Mucosa of gallbladder (tissue), 1 donor: ENCODE data around the gene PBX2. TPM values are rescaled to one million over a fixed set of nuclear protein-coding genes. Genes with fewer than 3 reads are reported as not detected.
"Not testable (repeated sequence)": the region's sequence is repeated elsewhere in the genome, so short reads cannot be mapped to it uniquely, and the experiment has no call there.

Experiments used
- DNase-seq: peaks from one replicate; pipeline ENCODE4 v3.0.0-alpha.2; 2020; ENCODE audit warnings: low spot score
- total RNA-seq: library from RNA; stranded (reverse); gene quantifications from one replicate; pipeline ENCODE4 v1.2.1, GENCODE V29; 2021
- donor health status: DM: no; HTN: no; CAD: no.

Gene PBX2
- total RNA-seq, 1 donor from 2014 or later, result 95.0 TPM

DNA sequence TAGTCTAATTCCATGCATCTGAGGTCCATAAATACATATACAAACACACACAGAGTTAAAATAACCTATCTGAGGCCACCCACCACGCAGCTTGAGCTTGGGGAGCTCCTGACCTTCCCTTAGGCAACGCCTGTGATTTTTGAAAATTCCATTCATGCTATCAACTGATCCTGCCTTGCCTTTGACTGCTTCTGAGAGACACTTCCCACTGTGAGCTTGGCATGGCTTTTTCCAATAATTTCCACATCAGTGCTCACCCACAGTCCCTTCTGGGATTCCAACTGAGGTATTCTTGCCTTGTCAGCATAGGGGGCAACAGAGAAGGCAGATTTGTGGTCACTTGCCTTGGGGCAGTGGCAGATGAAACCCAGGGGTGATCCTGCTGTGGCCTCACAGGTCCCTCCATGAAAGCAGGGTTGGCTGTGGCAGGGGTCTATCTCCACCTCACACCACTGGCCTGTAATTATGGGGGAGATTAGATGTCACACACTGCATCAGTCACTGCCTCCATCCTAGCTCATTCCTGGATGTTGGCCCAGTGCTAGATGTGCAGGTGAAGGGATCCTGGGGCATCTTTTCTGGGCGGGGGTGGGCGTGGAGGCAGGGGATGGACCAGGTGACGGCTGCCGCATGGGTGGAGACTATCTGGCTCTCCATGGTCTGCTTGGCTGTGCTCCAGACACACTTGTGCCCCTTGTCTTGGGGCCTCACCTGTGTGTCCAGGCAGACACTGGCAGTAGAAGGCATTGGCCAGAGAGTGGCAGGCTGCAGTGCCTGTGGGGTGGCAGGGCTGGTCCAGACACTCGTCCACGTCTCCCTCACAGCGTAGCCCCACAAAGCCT lies 13.6 kb upstream of the PBX2 start:
- no peak for DNase-seq

DNA sequence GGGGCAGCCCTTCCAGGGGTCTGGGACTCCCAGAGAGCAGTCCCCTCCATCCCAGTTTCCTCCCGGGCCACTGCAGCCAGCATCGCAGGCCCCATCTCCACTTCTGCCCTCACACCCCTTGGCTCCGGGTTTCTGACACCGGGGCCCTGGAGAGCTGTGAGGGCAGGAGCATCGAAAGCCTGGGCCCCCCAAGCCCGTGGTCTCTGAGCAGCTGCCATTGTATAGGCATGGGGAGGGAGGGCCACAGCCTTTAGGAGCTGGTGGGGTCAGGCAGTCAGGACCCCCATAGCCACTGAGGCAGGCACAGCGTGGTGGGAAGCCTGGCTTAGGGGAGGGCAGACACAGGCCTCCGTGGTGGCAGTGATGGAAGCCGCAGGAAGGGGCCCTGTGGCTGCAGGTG lies 12.2 kb upstream of the PBX2 start:
- no peak for DNase-seq

DNA sequence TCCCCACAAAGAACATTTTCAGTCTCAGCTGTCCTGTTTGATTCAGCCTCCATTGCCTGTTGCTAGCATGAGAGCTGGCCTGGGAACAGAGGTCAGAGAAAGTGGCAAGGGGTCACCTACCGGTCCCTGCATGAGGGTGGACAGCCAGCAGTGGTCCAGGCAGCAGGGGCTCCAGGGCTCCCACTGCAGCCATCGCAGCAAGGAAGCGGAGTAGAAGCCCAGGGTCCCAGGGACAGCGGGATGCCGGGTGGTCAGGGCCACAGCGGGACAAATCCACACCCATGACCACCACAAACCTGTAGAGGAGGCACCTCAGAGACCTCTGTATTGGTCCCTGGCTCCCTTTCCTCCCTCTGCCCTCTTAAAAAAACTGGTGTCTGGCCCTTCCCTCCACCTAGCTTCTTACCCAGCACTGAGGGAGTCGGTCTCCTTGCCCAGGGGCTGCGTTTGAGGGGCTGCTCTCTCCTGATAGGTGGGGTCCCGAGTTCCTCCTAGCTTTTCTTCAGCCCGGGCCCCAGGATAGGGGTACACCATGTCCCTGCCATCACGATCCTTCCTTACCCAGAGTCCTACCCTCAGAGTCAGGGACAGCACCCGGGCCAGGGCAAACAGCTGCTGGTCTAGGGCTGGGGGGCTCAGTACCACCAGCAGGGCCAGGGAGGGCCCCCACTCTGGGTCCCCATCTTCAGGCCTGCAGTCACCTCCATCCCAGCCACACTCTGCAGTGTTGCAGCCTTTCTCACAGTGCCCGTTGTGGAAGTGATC lies 10.9 kb upstream of the PBX2 start:
- DNase-seq, result no peak

DNA sequence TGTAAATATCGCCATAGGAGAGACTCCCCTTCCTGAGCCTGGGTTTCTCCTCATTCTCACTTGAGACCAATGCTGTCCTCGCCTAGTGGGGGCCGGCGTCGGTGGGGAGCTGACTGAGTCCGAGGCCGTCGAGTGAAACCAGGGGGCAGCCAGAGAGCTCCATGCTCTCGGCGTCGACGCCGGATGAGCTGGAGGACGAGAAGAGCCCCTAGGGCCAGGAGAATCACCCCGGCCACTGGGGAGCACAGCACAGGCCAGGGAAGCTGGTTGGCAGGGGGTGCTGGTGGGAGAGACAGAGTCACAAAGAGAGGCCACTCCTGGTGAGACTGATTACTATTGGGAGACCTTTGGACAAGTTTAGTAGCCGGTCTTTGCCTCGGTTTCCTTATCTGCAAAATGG lies 8.9 kb upstream of the PBX2 start:
- no peak for DNase-seq

DNA sequence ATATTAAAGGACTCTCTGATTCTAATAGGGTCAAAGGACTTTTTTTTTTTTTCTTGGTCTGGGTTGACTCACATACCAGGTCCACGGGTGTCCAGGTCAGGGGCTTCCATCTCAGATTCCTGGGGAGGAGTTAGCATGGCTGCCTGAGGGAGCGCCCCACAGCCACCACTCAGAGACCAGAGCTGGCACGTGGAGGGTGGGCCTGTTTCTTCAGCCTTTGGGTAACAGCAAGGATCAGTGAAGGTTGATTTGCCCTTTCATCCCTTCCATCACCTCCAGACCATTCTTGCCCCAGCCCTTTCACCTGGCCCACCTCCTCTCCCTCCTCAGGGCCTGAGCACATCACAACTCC lies 8.3 kb upstream of the PBX2 start:
- DNase-seq, result no peak

DNA sequence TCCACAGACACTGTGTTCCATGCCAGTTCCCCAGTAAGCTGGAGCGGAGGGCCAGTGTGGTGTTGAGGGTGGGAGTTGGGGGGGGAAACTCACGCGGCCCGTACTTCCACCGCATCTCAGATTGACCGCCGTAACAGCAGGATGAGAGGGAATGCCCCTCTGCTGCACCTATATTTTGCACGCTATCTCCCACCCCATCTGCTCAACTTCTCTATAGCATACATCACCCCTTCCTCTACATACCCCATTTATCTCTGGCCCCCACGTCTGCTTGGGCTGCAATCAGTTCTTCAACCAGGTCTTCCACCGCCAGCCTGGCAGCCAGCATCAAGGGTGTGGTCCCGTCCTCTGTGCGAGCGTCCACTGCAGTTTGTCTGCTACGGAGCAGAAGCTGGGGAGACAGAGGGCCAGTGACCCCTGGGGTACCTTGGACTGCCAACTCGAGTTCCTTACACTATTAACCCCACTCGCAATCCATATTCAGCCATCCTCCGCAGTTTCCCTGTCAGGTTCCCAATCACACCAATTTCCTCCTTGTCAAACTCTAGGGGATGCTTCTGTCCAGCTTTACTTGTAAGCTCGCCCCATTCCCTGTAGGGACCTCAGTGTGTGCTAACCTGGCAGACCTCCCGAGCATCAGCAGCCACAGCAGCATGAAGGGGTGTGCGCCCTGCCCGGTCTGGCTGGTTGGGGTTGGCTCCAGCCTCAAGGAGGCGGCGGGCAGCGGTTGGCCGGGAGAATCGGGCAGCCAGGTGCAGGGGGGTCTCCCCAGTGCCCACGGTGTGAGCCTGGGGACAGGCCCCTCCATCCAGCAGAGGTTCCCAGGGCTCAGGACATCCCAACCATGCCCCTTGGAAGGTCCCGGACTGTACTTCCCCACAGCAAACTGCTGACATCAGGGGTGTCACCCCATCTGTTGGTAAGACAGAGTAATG lies 6.9 kb upstream of the PBX2 start:
- DNase-seq, result no peak

DNA sequence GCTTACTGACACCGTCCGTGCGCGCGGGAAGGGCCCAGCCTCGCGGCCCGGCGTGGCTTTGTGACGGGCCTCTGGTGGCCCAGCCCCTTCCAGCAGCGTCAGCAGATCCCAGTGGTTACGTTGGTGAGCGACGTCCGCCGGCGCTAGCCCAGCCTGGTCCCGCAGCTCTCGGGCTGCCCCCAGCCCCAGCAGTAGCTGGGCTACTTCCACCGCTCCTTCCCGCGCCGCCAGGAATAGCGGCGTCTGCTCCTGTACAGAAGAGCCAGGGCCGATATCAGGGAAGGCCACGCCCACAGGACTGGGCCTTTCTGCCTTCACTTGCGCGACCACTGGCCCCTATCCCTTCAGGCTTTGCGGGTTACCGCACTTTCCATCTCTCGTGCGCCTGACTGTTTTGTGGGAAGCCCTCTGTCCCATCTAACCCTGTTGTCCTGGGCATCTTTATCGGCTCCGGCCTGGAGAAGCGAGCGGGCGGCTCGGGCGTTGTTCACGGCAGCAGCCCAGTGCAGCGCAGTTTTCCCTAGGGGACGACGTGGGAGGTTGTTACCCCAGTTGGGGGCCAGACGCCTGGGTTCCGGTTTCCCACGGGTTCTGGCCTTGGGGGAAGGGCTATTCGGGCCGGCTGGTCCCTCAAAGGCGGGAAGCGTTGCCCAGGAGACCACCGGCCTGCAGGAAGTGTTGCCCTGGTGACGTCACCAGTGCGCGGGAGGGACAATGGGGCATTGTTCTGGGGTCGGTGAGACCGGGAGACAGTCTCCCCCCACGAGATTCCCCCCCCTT lies 6.1 kb upstream of the PBX2 start:
- peak; percentile 87 for DNase-seq

DNA sequence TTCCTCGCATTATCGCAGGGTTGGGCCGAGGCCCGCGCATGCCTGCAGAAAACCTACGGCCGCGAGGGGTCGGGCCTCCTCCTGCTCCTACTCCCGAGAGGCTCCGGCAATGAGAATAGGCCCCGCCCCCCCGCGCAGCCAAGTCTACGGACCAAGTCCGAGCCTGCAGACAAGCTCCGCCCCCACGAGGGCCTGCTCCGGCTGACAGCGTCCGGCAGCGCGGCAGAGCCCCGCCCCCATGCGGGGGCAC lies 5.6 kb upstream of the PBX2 start:
- peak; percentile 100 for DNase-seq

DNA sequence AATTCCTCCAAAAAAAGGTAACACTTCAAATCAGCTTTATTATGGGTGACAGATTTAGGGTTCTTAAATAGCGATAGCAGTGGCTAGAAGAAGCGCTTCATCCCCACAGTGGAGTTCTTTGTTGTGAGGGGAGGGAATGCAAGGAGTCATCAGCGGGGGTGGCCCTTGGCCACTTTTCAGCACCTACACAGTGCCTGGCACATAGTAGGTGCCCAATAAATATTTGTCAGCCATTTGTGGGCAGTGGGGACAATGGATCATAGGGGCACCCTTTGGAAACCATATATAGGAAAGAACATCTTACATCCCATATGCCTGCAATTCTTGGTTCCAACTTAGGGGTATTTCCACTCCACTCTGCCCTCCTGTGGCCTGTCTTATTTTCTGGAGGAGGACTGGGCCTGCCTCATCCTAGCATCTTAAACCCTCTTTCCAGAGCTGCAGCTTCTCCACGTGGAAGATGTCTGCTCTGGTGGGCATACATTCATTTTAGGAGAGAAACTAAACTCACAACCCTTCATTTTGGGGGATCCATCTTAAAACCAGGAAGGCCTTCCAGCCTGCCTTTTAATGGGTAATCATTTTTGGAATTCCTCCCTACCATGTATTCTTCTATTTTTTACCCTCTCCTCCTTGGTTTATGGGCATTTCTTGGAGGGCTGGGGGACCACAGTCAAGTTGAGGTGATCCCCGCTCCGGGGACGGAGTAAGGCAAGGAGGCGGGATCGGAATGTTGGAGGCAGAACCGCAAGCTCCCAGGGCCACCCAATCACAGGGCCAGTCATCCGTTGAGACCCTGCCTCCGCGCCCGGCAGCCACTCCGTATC lies 5.0 kb upstream of the PBX2 start:
- DNase-seq, result no peak

DNA sequence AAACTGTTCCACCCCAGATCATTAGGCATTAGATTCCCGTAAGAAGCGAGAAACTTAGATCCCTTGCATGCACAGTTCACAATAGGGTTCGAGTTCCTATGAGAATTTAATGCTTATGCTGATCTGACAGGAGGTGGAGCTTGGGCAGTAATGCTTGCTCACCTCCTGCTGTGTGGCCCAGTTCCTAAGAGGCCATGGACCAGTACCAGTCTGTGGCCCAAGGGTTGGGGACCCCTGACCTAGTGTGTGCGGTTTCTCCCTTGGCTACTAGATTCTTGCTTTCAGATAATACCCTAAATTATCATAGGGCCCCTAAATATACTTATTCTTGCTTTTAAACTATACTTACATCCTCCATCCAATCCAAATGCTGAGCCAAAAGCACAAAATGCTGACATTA lies 4.4 kb upstream of the PBX2 start:
- no peak for DNase-seq

DNA sequence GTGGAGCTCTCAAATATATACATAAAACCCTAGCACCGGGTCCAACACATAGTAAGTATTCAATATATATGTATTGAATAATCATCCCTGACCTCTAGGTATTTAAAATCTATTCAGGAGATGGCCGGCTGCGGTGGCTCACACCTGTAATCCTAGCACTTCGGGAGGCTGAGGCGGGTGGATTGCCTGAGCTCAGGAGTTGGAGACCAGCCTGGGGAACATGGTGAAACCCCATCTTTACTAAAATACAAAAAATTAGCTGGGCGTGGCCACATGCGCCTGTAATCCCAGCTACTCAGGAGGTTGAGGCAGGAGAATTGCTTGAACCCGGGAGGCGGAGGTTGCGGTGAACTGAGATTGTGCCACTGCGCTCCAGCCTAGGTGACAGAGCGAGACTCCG lies 3.1 kb upstream of the PBX2 start:
- not testable (repeated sequence) for DNase-seq

DNA sequence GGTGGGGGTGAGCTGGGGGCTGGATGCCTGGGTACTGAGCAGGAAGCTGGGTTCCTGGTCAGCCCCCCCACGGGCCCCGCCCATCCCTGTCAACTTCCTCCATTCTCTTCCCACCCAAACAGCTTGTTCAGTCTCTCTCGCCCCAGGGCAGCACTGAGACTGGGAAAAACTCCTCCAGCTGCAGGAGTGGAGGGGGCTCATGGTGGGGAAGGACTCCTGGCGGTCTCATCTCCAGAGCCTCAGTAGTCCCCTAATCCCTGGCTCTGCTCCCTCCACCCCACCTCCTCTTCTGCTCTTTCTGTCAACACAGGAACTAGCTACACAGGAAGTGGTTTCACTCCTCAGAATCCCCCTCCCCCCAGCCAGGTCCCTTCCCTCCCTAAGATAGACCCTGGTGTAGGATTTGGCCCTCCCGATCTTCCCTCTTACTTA lies 2.6 kb upstream of the PBX2 start, which contains the start of gene GPSM3:
Gene GPSM3, minus strand, starts transcription at position 36 of the 432 bp plus-strand sequence. CDS start 130 bp downstream, outside the sequence.
- no peak for DNase-seq

DNA sequence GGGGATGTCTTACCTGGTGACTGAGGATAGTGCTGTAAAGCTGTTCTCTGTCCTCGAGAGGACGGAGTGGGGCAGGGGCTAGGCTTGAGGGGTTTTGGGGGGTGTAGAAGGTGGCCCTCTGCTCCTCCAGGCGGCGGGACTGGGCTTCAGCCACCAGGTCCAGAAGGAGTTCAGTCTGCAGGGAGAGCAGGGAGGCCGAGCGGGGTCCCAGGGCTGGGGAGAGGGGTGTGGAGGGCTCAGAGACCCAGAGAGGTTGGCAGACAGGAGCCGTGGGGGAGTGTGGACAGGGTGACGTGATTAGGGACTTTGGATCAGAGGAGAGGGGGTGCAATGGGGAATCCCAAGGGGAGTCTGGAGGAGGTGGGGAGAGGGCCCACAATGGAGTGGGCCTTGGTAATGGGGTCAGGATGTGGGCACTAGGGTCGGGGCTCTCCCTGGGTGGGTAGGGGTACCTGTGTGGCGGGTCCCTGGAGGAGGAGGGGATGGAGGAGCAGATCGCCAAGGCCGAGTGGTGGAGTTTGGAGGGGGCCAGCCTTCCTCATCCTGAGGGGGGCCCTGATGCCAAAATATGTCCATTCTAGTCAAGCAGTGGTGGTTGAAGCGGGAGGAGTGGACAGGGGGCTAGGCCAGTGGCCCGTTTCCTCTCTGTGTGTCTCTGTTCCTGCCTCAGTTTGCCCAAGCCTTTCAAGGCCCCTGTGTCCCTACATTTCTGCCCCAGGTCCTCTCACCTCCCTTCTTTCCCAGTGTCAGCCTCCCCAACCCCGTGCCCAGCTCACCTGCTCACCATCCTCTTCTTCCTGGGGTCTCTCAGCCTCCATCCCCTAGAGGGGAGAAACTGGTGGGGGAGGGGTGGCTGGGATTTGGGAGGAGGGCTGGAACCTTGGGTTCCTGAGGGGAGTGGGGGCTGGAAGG lies 1.9 kb upstream of the PBX2 start:
- no peak for DNase-seq

DNA sequence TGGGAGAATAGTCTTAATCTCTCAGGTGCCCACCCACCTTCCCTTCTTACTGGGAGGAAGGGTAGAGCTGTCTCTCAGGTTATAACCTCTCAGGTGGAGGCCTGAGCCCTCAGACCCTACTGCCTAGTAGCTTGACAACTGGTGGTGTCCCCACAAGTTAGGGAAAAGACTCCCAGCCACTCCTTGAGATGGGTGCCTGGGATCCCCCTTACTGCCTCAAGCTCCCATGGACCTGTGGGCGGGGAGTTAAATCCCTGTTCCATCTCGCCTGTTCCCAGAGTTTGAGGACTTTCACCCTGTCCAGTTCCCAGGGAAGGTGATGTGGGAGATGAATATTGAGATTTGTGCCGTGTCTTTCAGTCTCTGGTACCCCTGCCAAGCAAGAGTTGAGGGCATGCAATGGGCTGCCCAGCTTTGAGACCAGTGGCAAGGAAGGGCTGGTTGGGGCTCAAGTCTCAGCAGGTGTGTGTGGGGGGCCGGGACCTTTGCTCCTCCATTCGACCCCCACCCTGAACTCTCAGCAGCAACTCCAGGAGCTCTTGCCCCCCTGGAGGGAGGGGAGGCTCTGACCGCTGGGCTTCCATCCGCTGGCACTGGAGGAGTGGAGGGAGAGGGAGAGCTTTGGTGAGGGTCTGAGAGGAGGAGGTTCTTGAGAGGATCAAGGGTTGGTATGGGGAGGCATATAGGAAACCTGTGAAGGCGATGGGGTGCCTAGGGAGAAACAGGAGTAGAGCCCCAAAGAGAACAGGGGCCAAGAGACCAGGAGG lies 1.1 kb upstream of the PBX2 start:
- no peak for DNase-seq

DNA sequence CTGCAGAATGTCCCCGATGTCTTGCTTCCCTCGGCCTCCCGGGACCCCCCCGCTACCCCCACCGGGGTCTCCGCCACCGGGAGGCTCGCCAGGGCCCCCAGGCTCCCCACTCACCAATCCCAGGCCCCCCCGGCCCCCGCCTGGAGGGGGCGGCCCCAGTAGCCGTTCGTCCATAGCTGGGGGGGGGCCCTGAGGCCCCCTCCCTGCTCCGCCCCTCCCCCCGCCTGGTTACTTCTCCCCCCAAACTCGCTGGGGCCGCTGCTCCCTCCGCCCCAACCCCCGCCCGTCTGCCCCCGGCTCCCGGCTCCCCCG lies 304 bp downstream of the PBX2 start:
- DNase-seq, result no peak

DNA sequence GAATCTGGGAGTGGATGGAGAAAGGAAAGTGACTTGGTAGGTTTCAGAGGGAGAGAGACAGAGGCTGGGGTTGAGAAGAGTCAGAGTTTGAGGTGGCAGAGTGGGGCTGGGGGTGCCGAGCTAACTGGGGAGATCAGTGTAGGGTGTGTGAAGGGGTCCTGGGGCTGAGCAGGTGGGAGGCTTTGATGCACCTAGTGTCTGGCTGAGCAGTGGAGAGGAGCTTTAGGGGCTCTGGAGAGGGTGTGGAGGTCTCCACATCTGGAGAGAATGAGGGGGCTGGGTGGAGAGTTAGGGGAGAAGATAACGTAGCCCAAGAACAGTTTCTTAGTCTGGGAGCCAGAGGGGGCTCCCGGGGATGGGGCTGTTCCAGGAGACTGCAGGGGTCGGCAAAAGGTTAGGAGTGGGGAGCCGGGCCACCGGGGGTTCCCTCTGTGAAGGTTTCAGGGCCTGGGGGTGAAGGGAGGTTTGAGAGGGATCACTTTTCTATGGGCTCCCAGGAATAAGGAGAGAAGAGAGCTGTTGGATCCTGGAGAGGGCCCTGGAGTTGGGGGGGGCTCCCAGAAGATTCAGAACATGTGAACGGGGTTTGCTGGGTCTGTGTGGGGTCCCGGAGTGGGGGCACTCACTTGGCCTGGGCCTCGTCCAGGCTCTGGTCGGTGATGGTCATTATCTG lies 797 bp downstream of the PBX2 start:
- DNase-seq, result no peak

DNA sequence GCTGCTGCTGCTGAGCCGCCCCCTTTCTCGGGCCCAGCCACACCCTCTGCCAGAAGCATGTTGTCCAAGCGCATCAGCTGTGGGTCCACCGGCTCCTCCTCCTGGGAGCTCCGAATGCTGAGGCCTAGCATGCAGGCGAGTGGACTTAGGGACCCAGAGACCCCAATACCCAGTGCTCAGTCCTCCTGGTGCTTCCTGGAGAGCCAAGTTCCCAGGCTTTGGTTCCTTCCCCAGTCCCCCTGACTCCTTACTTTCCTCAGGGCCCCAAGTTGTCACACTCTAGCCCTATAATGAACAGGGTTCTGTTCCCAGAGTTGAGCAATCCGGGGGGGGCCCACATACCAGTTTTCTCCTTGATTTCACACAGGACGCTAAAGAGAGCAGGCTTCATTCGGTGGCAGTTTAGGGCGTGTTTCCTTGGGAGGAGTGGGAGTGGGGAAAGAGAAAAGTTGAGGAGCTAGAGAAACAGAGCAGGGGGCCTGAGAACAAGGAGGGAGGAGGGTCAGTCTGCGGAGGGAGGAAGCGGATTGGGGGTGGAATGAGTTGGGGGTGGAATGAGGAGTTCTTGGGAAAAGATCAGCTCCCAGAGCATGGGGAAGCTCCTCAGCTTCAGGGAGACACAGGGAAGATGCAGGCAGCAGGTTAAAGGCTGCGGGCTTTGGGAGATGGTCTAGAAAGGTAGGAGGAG lies 1.5 kb downstream of the PBX2 start:
- no peak for DNase-seq
